Neural cell (in vitro differentiated cells): ENCODE data around the gene SLC20A1. TPM values are rescaled to one million over a fixed set of nuclear protein-coding genes. Genes with fewer than 3 reads are reported as not detected.

ENCODE experiments used
- H2AFZ ChIP-seq: fragments of 200-600, 300-800 bp; sonication (generic), shearing (Covaris generic); 2 replicates; pipeline ENCODE4 v1.6.0; 2014; ENCODE audit warnings: low read depth, mild to moderate bottlenecking, antibody characterized with exemption, low read length, moderate library complexity
- H3F3A ChIP-seq: fragments of 200-600 bp; shearing (Covaris generic); 2 replicates; pipeline ENCODE4 v1.6.1; 2016; ENCODE audit warnings: mild to moderate bottlenecking, moderate library complexity, mixed read lengths, antibody characterized with exemption, low read length; ENCODE audit not compliant: insufficient read depth, poor library complexity, severe bottlenecking
- H3K27ac ChIP-seq: fragments of 200-600, 300-800 bp; sonication (generic), shearing (Covaris generic); 2 replicates; pipeline ENCODE4 v1.5.1; 2014; ENCODE audit warnings: mild to moderate bottlenecking, low read length, moderate library complexity
- H3K27me3 ChIP-seq: fragments of 300-800, 200-600 bp; sonication (generic), shearing (Covaris generic); 2 replicates; pipeline ENCODE4 v1.6.0; 2014; ENCODE audit warnings: mild to moderate bottlenecking, low read depth, low read length, moderate library complexity; ENCODE audit not compliant: insufficient read depth
- H3K36me3 ChIP-seq: fragments of 300-800, 200-600 bp; sonication (generic), shearing (Covaris generic); 2 replicates; pipeline ENCODE4 v1.5.1; 2014; ENCODE audit warnings: mild to moderate bottlenecking, antibody characterized with exemption, low read length, moderate library complexity; ENCODE audit not compliant: insufficient read depth
- H3K4me2 ChIP-seq: fragments of 300-800, 200-600 bp; sonication (generic), shearing (Covaris generic); 2 replicates; pipeline ENCODE4 v1.6.0; 2014; ENCODE audit warnings: mild to moderate bottlenecking, low read length
- H3K4me3 ChIP-seq: fragments of 300-800, 200-600 bp; sonication (generic), shearing (Covaris generic); 2 replicates; pipeline ENCODE4 v1.5.1; 2014; ENCODE audit warnings: mild to moderate bottlenecking, low read length, moderate library complexity
- H3K79me2 ChIP-seq: fragments of 200-600 bp; shearing (Covaris generic); replicated peaks from 2 replicates; pipeline ENCODE4 v1.6.0; 2014; ENCODE audit warnings: mild to moderate bottlenecking, low read length, moderate library complexity; ENCODE audit not compliant: insufficient read depth
- H3K9ac ChIP-seq: fragments of 300-800, 200-600 bp; sonication (generic), shearing (Covaris generic); 2 replicates; pipeline ENCODE4 v1.6.1; 2016; ENCODE audit warnings: mild to moderate bottlenecking, low read length, mixed read lengths
- H3K9me2 ChIP-seq: fragments of 200-600 bp; shearing (Covaris generic); 2 replicates; pipeline ENCODE4 v1.6.1; 2016; ENCODE audit warnings: mild to moderate bottlenecking, low read length, mixed read lengths; ENCODE audit not compliant: insufficient read depth
- H3K9me3 ChIP-seq: fragments of 200-600, 300-800 bp; sonication (generic), shearing (Covaris generic); 2 replicates; pipeline ENCODE4 v1.6.1; 2016; ENCODE audit warnings: mild to moderate bottlenecking, mixed run types, low read length, moderate library complexity, mixed read lengths
- H4K20me1 ChIP-seq: fragments of 200-600 bp; shearing (Covaris generic); 2 replicates; pipeline ENCODE4 v1.6.1; 2016; ENCODE audit warnings: mild to moderate bottlenecking, mixed run types; ENCODE audit not compliant: insufficient read depth
- EP300 ChIP-seq: fragments of 450-650 bp; conservative IDR thresholded peaks from 2 replicates; pipeline ENCODE4 v1.6.1; 2014; ENCODE audit warnings: antibody characterized with exemption, mild to moderate bottlenecking, moderate library complexity; ENCODE audit not compliant: poor library complexity, severe bottlenecking
- EZH2 ChIP-seq: fragments of 200-600, 300-800 bp; shearing (Covaris generic), sonication (generic); IDR thresholded peaks from 2 replicates; pipeline ENCODE4 v1.6.1; 2014; ENCODE audit warnings: antibody characterized with exemption, low read length, borderline replicate concordance, mild to moderate bottlenecking; ENCODE audit not compliant: insufficient read depth, poor library complexity, severe bottlenecking
- MXI1 ChIP-seq: fragments of 450-650 bp; conservative IDR thresholded peaks from 2 replicates; pipeline ENCODE4 v1.6.1; 2014; ENCODE audit warnings: antibody characterized with exemption, mild to moderate bottlenecking; ENCODE audit not compliant: poor library complexity, severe bottlenecking
- POLR2AphosphoS5 ChIP-seq: IDR thresholded peaks from 2 replicates; pipeline ENCODE4 v1.6.1; 2012
- RAD21 ChIP-seq: fragments of 450-650 bp; conservative IDR thresholded peaks from 2 replicates; pipeline ENCODE4 v1.6.1; 2014; ENCODE audit warnings: antibody characterized with exemption, mild to moderate bottlenecking, moderate library complexity
- SMC3 ChIP-seq: fragments of 450-650 bp; conservative IDR thresholded peaks from 2 replicates; pipeline ENCODE4 v1.6.1; 2014; ENCODE audit warnings: antibody characterized with exemption, mild to moderate bottlenecking, moderate library complexity; ENCODE audit not compliant: poor library complexity
- TAF1 ChIP-seq: IDR thresholded peaks from 2 replicates; pipeline ENCODE4 v1.6.1; 2012; ENCODE audit warnings: low read depth
- polyA plus RNA-seq: library from polyadenylated mRNA; depleted of rRNA; stranded (reverse); fragments of >200 nt; gene quantifications from 2 replicates; pipeline ENCODE4 v1.2.3, GENCODE V29; 2014
- TF ChIP-seq, protein P1 (sequence below): fragments of 450-650 bp; IDR thresholded peaks from 2 replicates; pipeline ENCODE4 v1.5.1; 2014; ENCODE audit warnings: antibody characterized with exemption, mild to moderate bottlenecking, moderate library complexity; ENCODE audit not compliant: poor library complexity, severe bottlenecking
- TF ChIP-seq, protein P2 (sequence below): IDR thresholded peaks from 2 replicates; pipeline ENCODE4 v1.6.1; 2012; ENCODE audit warnings: borderline replicate concordance

The SLC20A1 gene
- polyA plus RNA-seq, 1 donor from 2014 or later: 61.4 TPM

DNA sequence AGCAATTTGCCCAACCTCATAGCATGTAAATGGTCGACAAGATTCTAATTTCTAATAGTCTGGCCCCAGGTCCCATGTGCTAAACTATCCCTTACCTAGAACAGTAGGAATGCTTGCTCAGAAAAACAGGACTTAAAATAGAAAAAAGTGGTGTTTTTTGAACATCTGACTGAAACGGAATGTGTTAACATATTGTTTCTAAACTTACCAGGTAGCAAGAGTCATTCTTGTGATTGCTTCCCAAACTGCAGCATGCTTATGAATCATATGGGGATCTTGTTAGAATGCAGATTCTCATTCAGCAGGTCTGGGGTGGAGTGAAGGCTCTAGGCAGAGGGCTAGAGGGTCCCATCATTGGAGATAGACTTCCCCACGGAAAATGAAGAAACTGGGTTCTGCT is 5.8 kb upstream of the SLC20A1 start:
- no peak overlapping the region for H3K4me3 ChIP-seq
- no peaks in the 10 kb centered on the region for H3K27me3 ChIP-seq
- H4K20me1 ChIP-seq: no peaks in the 10 kb centered on the region
- H3K9me3 ChIP-seq: no peaks in the 10 kb centered on the region
- no peaks in the 10 kb centered on the region for H3K36me3 ChIP-seq
- H3F3A ChIP-seq: no peaks in the 10 kb centered on the region
- no peak overlapping the region for H3K27ac ChIP-seq
- H3K79me2 ChIP-seq: no peaks in the 10 kb centered on the region
- TF ChIP-seq TAF1 (no peak), SMC3 (no peak), RAD21 (no peak), EP300 (no peak), EZH2 (no peak), MXI1 (no peak), POLR2AphosphoS5 (no peak)
- TF ChIP-seq, protein P1, sequence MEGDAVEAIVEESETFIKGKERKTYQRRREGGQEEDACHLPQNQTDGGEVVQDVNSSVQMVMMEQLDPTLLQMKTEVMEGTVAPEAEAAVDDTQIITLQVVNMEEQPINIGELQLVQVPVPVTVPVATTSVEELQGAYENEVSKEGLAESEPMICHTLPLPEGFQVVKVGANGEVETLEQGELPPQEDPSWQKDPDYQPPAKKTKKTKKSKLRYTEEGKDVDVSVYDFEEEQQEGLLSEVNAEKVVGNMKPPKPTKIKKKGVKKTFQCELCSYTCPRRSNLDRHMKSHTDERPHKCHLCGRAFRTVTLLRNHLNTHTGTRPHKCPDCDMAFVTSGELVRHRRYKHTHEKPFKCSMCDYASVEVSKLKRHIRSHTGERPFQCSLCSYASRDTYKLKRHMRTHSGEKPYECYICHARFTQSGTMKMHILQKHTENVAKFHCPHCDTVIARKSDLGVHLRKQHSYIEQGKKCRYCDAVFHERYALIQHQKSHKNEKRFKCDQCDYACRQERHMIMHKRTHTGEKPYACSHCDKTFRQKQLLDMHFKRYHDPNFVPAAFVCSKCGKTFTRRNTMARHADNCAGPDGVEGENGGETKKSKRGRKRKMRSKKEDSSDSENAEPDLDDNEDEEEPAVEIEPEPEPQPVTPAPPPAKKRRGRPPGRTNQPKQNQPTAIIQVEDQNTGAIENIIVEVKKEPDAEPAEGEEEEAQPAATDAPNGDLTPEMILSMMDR: no peak
- TF ChIP-seq, protein P2, sequence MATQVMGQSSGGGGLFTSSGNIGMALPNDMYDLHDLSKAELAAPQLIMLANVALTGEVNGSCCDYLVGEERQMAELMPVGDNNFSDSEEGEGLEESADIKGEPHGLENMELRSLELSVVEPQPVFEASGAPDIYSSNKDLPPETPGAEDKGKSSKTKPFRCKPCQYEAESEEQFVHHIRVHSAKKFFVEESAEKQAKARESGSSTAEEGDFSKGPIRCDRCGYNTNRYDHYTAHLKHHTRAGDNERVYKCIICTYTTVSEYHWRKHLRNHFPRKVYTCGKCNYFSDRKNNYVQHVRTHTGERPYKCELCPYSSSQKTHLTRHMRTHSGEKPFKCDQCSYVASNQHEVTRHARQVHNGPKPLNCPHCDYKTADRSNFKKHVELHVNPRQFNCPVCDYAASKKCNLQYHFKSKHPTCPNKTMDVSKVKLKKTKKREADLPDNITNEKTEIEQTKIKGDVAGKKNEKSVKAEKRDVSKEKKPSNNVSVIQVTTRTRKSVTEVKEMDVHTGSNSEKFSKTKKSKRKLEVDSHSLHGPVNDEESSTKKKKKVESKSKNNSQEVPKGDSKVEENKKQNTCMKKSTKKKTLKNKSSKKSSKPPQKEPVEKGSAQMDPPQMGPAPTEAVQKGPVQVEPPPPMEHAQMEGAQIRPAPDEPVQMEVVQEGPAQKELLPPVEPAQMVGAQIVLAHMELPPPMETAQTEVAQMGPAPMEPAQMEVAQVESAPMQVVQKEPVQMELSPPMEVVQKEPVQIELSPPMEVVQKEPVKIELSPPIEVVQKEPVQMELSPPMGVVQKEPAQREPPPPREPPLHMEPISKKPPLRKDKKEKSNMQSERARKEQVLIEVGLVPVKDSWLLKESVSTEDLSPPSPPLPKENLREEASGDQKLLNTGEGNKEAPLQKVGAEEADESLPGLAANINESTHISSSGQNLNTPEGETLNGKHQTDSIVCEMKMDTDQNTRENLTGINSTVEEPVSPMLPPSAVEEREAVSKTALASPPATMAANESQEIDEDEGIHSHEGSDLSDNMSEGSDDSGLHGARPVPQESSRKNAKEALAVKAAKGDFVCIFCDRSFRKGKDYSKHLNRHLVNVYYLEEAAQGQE: no peak
- H3K9ac ChIP-seq: no peak overlapping the region
- H3K4me2 ChIP-seq: no peak overlapping the region
- no peaks in the 10 kb centered on the region for H3K9me2 ChIP-seq
- H2AFZ ChIP-seq: no peak overlapping the region

DNA sequence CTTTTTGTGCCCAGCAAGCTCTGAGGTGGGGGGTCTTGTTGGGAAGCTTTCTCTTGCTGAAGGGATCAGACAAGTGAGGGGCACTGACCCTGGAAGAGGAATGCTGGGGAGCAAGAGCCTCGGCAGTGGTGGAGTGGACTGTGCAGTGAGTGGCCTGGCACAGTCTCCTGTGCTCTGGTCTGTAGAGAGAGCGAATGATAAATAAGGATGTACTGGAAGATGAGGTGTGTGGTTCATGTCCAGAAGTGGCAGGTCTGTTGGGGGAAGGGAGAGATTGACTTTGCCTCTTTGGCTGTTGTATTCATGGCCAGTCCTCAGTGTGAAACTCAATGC is 5.3 kb upstream of the SLC20A1 start:
- no peak overlapping the region for H3K4me2 ChIP-seq
- H3K4me3 ChIP-seq: no peak overlapping the region
- H3K36me3 ChIP-seq: no peaks in the 10 kb centered on the region
- H4K20me1 ChIP-seq: no peaks in the 10 kb centered on the region
- no peak overlapping the region for H3K27ac ChIP-seq
- no peak overlapping the region for H2AFZ ChIP-seq
- H3K27me3 ChIP-seq: no peaks in the 10 kb centered on the region
- H3F3A ChIP-seq: no peaks in the 10 kb centered on the region
- H3K9ac ChIP-seq: no peak overlapping the region
- H3K9me2 ChIP-seq: no peaks in the 10 kb centered on the region
- H3K9me3 ChIP-seq: no peaks in the 10 kb centered on the region
- H3K79me2 ChIP-seq: no peaks in the 10 kb centered on the region
- TF ChIP-seq TAF1 (no peak), POLR2AphosphoS5 (no peak), RAD21 (no peak), EP300 (no peak), SMC3 (no peak), EZH2 (no peak), MXI1 (no peak)
- TF ChIP-seq, protein P1: no peak
- TF ChIP-seq, protein P2: no peak
